Lower lobe of right lung (tissue), 2 donors: ENCODE results near the gene STARD8. TPM values are rescaled to one million over a fixed set of nuclear protein-coding genes. Genes with fewer than 3 reads are reported as not detected.
"Not testable (repeated sequence)": the region's sequence is repeated elsewhere in the genome, so short reads cannot be mapped to it uniquely, and the experiment has no call there.

ENCODE experiments used
- ATAC-seq, 2 donors: fragments of 200-7000 bp; cut with Tn5 transposase; one replicate each; pipeline ENCODE4 v1.9.1; 2020 to 2022; ENCODE audit warnings: mild to moderate bottlenecking in 2 of 2, moderate library complexity in 2 of 2
- DNase-seq: peaks from one replicate; pipeline ENCODE4 v3.0.0-alpha.2; 2020
- H3K27ac ChIP-seq: fragments of 200-600 bp; one replicate; pipeline ENCODE4 v1.8.0; 2022
- H3K27me3 ChIP-seq: fragments of 200-600 bp; one replicate; pipeline ENCODE4 v1.8.0; 2022; ENCODE audit warnings: low read depth
- H3K36me3 ChIP-seq: fragments of 200-600 bp; one replicate; pipeline ENCODE4 v1.8.0; 2022; ENCODE audit warnings: mild to moderate bottlenecking
- H3K4me1 ChIP-seq: fragments of 200-600 bp; one replicate; pipeline ENCODE4 v1.8.0; 2022
- H3K4me3 ChIP-seq: fragments of 200-600 bp; one replicate; pipeline ENCODE4 v1.8.0; 2022; ENCODE audit warnings: mild to moderate bottlenecking
- H3K9me3 ChIP-seq: fragments of 200-600 bp; one replicate; pipeline ENCODE4 v1.8.0; 2022
- CTCF ChIP-seq: fragments of 200-600 bp; IDR thresholded peaks from one replicate; pipeline ENCODE4 v1.8.0; 2022; ENCODE audit warnings: antibody characterized with exemption, mild to moderate bottlenecking
- intact Hi-C: fragments of 100-400 bp; cut with DNase I; formaldehyde crosslinking; loops from one replicate; pipeline ENCODE4 v1.11.0; 2022
- total RNA-seq: library from RNA; stranded (reverse); fragmentation: NEBNext Ultra II Directional; extraction: Animal tissue kit (Norgen Biotek cat#: 25700); gene quantifications from one replicate; pipeline ENCODE4 v1.2.1, GENCODE V29; 2021
- donor health status: DM: no; HTN: yes; CAD: no; lungs with severe emphysema.

The STARD8 gene
- total RNA-seq, 1 donor from 2014 or later, result 36.5 TPM

- no peaks in the 10 kb centered on the region for H3K9me3 ChIP-seq
- ATAC-seq (peak; percentile 75 to 89), DNase-seq (peak; percentile 69)
- H3K36me3 ChIP-seq, result no peaks in the 10 kb centered on the region
- H3K27ac ChIP-seq, result no peak overlapping the region
- intact Hi-C loops, result no loop called here
- H3K4me3 ChIP-seq, result no peak overlapping the region
- TF ChIP-seq CTCF, result peak; percentile 73
- H3K4me1 ChIP-seq, result no peaks in the 10 kb centered on the region
- no peaks in the 10 kb centered on the region for H3K27me3 ChIP-seq
These were observed 85.5 kb downstream of the STARD8 start for GRCh38 chrX:68732906-68733493.

- TF ChIP-seq CTCF, result no peak
- Histone ChIP-seq H3K27ac (no peak overlapping the region), H3K36me3 (no peaks in the 10 kb centered on the region), H3K4me1 (no peaks in the 10 kb centered on the region), H3K9me3 (no peaks in the 10 kb centered on the region), H3K4me3 (no peak overlapping the region), H3K27me3 (no peaks in the 10 kb centered on the region)
- intact Hi-C loops, result no loop called here
- DNase-seq (no peak), ATAC-seq (no peak)
These were observed 87.8 kb downstream of the STARD8 start for GRCh38 chrX:68735266-68735665.

- ATAC-seq, intact Hi-C loops, DNase-seq: not testable (repeated sequence)
These were observed 94.4 kb downstream of the STARD8 start for GRCh38 chrX:68741864-68742263.

GRCh38 chrX:68743754-68744153 lies 96.3 kb downstream of the STARD8 start:
- Histone ChIP-seq H3K4me3 (no peak overlapping the region), H3K27ac (no peak overlapping the region), H3K9me3 (no peaks in the 10 kb centered on the region), H3K4me1 (peaks cover 7% of the 10 kb centered on the region), H3K36me3 (no peaks in the 10 kb centered on the region), H3K27me3 (no peaks in the 10 kb centered on the region)
- DNase-seq (no peak), ATAC-seq (no peak)
- no peak for TF ChIP-seq CTCF
- intact Hi-C loops, result no loop called here

More at GRCh38 chrX:68741864-68742263, 94.4 kb downstream of the STARD8 start:
- not testable (repeated sequence) for H3K9me3 ChIP-seq, H3K27ac ChIP-seq, H3K4me3 ChIP-seq, H3K36me3 ChIP-seq, H3K4me1 ChIP-seq, H3K27me3 ChIP-seq

GRCh38 chrX:68746988-68747387 lies 99.5 kb downstream of the STARD8 start:
- no peaks in the 10 kb centered on the region for H3K36me3 ChIP-seq
- intact Hi-C loops, result no loop called here
- peak; percentile 26 to 69 for ATAC-seq
- H3K4me1 ChIP-seq, result peaks cover 7% of the 10 kb centered on the region
- H3K27me3 ChIP-seq, result no peaks in the 10 kb centered on the region
- no peak overlapping the region for H3K4me3 ChIP-seq
- no peaks in the 10 kb centered on the region for H3K9me3 ChIP-seq
- no peak for TF ChIP-seq CTCF
- DNase-seq, result no peak
- no peak overlapping the region for H3K27ac ChIP-seq

- TF ChIP-seq CTCF, result no peak
- DNase-seq (no peak), ATAC-seq (no peak)
- intact Hi-C loops, result no loop called here
- H3K36me3 ChIP-seq, result no peaks in the 10 kb centered on the region
- H3K4me1 ChIP-seq, result peaks cover 7% of the 10 kb centered on the region
- no peaks in the 10 kb centered on the region for H3K9me3 ChIP-seq
- H3K27me3 ChIP-seq, result no peaks in the 10 kb centered on the region
- H3K27ac ChIP-seq, result no peak overlapping the region
- H3K4me3 ChIP-seq, result no peak overlapping the region
These were observed 100.6 kb downstream of the STARD8 start for GRCh38 chrX:68748030-68748429.
